GM21786 (cell line): ENCODE data around the gene PCYOX1L.

ENCODE experiments used
- ATAC-seq: cut with Tn5 transposase; IDR thresholded peaks from one replicate; pipeline ENCODE4 v1.9.1; 2021; ENCODE audit not compliant: unreplicated experiment

Gene PCYOX1L

DNA sequence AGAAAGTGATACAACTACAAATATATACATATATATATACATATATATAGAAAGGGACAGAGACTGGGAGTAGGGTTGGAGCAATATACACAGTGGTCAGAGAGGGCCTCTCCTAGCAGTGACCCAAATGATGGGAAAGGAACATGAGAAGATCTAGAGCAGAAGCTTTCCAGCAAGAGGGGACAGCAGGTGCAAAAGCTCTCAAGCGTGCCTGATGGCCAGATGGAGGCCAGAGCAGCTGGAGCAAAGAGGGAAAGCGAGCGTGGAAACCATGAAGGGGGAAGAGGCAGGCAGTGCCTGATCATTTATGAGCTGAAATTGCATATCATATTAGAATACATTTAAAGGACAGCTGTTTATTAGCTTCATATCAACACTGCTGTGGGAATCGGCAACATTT, 20.1 kb upstream of the PCYOX1L start:
- ATAC-seq: no peak

DNA sequence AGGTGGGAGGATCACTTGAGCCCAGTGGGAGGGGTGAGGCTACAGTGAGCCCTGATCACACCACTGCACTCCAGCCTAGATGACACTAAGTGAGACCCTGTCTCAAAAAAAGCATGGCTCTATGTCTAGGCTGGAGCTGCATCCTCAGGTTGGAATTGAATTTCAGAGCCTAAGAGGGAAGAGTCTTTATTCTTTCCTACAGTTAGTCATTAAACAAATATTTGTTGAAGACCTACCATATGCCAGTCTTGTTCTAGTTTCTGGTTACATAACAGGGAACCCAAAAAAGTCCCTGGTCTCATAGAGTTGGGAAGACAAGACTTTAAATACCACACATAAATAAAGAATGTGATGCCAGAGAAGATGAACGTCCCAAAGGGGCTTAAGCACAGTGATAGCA, 19.5 kb upstream of the PCYOX1L start:
- no peak for ATAC-seq

DNA sequence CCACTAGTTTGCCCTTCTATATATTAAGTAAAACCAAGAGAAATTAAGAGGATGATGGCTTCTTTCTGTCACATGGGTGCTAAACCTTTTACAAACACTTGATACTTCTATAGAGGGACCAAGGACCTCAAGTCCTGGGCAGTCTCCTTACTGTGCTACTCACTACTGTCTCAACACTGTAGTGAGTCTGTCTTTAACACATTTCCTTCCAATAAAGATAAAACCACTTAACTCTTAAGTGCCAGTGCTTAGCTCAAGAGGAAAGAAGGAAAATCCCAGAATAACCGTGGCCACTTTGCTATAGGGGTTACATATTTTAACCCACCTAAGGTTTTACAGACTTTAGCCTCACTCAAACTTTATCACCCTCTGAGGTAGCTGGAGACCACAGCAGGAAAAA, 16.9 kb upstream of the PCYOX1L start:
- ATAC-seq: no peak

DNA sequence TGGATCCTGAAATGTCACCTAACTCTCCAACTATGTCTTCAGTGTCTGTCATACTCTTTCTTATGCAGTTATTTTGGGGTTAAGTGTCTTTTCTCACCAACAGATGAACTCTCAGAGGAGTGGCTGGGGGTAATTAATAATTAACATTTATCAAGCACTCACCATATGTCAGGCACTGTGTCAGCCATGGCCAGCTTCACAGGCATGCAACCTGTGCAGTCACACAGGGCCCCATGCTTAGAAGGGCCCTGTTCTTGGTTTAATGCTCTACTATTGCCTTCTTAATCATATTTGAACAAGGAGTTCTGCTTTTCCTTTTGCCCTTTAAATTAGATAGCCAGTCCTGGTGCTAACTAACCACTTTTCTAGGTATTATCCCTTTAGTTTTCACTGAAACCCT, 16.0 kb upstream of the PCYOX1L start:
- no peak for ATAC-seq

DNA sequence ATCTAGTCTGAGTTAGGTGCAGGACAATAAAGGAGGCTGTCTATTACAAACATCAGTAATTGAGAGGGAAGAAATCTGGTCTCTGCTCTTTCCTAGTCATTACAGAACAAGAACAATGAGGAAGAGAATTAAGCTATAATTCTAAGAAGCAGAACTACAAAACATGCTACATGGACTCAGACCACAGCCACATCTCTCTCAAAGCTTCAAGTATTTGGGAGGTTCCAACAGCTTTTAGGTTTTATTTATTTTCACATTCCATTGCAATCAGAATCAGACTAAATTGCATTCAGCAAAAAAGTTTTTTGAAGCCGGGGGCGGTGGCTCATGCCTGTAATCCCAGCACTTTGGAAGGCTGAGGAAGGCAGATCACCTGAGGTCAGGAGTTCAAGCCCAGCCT, 13.7 kb upstream of the PCYOX1L start:
- no peak for ATAC-seq

DNA sequence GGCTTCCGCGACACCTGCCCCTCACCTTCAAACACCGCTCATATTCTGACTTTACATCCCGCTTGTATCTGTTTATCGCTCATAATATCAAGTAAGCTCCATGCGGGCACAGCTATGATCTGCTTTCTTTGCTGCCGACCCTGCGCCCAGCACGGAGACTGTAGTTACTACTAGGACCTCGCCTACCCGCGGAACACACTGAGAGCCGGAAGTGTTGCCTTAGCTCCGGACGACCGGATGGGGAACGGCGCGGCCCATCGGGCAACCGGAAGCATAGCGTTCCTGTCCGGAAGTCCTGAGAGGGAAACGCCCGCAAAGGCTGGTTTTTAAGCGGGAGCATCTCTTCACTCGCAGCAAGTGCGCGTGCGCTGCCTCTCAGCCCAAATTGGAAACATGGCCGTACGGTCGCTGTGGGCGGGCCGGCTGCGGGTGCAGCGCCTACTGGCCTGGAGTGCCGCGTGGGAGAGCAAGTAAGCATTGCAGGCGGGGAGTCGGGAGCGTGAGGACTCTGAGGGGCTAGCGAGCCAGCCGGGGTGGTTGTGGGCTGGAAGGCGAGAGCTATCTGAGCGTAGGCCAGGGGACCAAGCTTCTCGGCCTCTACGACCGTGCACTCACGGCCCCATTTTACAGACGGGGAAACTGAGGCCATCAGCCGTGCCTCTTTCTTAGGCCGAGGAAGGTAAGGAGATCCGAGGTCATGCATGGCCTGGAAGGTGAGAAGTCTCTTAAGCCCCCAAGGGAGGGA, 12.5 kb upstream of the PCYOX1L start, which contains the start of gene GRPEL2:
Gene GRPEL2 (plus strand): TSS at position 353 of the 745 bp plus-strand sequence. CDS start 41 bp downstream, at position 394.
- ATAC-seq: peak; percentile 94

DNA sequence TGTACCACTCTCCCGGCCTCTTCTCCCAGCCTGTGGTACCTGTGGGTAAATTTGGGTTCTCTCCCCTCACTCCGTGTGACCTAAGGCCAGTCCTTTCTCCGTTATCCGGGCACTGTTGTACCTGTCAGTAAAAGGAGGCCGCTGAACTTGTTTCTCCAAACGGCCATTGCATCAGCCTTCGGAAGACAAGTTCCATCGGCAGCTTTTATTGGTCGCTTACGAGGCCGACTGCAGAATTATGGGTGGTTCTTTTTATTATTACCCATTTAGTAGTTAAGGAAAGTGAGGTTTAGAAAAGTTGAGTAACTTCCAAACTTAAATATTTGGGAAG, 12.0 kb upstream of the PCYOX1L start:
- no peak for ATAC-seq

DNA sequence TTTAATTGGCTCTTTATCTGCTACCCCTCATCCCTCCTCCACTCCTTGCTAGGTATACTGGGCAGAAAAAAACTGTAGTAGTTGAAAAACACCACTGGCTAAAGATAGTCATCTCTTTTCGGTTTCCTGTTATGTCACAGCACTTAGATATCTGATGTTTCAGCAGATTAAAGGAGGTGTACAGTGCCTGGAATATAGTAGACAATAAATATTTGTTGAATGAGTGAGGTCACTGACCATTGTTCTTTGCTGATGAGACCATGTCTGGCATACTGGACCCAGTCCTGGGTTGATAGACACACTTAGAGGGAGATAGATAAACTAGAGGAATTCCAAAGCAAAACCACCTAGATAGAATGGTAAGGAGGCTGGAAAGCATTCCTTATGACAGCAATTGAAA, 9.3 kb upstream of the PCYOX1L start:
- no peak for ATAC-seq

DNA sequence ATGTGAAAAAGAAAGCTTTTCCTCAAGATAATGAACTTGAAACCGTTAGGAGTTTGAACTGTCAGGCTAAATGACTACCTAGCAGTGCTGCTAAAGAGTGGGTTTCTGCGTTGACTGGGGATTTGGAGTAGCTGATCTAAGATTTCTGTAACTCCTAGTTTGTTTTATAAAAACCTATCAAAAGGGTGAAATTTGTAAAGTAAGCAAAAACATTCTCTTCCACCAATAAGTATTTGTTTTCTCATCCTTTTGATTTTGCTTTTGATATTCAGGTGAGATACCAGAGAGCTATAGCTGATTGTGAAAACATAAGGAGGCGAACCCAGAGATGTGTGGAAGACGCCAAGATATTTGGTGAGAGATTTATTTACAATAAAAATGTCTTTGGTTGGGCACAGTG, 8.5 kb upstream of the PCYOX1L start:
- ATAC-seq: no peak

DNA sequence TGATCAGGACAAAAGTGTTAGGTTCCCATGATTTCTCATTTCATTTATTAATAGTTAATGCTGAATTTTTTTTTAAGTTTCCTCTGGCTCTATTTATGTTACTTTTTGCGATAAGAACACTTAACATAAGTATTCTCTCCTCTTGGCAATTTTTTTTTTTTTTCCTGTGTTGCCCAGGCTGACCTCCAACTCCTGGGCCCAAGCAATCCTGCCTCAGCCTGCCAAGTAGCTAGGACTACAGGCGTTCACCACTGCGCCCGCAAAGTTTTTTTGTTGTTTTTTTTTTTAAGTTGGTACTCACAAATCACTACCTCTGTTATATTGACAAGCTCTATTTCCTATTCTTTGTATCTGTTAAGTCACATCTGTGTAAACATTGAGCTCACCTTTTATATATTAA, 5.7 kb upstream of the PCYOX1L start:
- no peak for ATAC-seq

DNA sequence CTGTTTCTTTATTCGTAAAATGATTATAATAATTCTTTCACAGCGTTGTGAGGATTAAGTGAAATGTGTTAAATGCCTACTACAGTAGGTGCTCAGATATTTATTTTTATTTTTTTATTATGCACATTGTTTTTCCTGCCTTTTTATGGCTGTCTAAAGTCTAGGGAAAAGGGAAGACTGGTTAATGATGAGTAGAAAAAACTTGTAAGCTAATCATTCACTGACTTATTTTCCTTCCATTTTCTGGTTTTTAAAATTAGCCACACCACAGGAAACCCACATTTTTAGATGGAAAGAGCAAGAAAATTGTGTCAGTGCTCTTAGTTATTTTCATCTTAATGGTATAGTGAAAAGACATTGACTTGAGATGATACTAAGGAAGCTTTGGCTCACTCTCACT, 3.9 kb upstream of the PCYOX1L start:
- no peak for ATAC-seq

DNA sequence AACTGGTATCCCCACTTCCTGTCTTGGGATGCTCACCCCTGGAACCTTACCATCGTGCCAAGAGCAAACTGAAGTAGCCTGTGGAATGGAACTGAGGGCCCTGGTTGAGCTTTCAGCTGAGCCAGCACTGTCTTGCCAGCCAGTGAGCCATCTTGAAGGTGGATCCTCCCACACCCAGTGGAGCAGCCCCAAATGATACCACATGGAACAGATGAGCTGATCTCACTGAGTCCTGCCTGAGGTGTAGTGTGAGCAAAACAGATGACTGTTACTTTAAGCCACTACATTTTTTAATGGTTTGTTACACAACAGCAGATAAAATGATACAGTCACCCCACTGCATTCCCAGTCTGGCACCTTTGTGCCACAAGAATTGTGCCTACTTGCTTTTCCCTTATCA, 2.2 kb upstream of the PCYOX1L start:
- ATAC-seq: no peak

DNA sequence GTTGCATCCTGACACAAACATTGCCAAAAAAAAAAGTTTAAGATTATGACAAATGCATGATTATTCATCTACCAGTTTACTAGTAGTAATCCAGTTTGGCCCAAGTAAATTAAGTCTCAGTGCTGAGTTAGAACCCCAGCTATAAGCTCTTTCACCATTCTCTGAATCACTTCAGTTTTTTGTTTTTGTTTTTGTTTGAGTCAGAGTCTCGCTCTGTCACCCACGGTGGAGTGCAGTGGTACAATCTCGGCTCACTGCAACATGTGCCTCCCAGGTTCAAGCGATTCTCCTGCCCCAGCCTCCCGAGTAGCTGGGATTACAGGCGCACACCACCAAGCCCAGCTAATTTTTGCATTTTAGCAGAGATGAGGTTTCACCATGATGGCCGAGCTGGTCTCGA, 1.5 kb upstream of the PCYOX1L start:
- no peak for ATAC-seq

DNA sequence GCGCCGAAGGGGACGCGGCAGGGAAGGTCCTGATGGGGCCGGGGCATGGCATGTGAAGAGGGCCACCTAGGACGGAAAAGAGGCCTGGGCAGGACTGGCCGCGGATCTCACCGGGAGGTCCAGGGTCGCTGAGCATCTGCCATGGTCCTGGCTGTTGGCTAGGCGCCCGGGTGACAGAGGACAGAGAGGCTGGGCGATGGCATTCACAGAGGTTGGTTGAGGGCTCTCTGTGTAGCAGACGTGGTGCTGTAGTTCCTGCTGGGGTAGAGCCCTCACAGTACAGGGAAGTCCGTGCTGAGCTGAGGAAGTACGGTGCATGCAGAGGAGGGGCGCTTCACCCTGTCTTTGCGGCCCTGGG, 427 bp downstream of the PCYOX1L start:
- peak; percentile 2 for ATAC-seq

DNA sequence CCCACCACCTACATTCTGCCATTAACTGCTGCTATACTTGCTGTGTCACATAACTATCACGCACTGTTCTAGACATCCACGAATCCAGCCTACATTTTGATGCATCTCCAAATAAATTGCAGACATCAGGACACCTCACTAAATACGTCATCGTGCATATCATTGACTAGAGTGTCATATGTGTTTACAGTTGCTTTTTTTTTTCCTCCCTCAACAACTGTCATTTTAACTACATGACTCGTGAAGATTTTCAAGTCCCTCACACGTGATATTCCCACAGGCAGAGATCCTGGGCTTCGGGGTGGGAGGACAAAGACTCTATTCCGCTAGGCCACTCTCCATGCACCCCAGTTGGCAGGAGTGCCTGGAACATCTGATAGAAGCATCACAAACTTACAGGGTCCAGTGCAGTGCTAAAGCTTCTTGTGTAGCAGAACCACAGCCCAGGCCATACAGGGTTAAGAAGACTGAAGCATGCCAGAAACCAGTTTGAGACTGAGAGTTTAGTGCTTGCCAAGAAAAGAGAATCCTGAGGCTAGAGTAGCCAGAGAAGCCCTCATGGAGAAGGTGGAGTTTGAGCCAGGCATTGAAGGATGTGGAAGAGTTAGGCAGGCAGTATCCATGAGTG, 1.1 kb downstream of the PCYOX1L start:
- ATAC-seq: no peak

DNA sequence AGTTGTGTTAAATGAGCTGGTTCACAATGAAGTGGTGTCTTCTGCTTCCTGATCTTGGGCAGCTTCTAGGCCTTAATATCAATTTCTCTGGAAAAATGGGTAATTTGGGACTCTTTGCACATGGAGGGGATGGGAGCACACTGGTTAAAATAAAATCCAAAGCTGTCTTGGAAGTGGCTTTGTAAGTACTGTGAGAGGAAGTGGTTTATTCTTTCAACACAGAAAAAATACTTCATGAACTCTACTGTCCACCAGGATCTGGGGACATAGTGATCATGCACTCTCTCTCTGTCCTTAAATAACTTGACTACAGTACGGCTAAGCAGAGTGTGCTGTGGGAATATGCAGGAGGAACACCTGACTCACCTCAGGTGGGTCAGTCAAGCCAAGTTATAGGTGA, 2.4 kb downstream of the PCYOX1L start:
- no peak for ATAC-seq

DNA sequence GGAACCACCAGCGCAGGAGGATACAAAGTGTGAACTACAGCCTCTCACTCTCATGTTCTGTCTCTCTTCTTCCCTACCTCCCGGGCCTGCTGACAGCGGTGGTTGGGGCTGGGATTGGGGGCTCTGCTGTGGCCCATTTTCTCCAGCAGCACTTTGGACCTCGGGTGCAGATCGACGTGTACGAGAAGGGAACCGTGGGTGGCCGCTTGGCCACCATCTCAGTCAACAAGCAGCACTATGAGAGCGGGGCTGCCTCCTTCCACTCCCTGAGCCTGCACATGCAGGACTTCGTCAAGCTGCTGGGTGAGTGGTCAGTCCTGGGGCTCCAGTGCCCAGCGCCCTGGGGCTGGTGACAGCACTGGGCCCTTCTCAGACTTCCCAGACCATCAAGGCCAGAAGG, 4.7 kb downstream of the PCYOX1L start:
- no peak for ATAC-seq

DNA sequence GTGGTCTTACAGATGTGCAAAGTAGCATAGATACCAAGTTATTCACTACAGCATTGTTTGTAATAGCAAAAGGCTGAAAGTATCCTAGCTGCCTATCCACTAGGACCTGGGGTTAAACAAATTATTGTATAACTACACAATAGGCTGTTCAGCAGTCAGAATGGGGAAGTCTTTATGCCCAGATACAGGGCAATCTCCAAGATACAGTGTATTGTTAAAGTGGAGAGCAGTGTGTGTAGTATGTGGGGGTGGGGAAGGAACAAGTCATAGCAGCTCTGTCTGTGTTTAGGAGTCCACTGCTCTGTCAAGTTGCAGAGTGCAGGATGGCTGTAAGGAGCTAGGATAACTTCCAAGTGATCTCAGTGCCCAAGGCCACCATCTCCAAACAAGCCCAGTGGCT, 5.5 kb downstream of the PCYOX1L start:
- ATAC-seq: no peak

DNA sequence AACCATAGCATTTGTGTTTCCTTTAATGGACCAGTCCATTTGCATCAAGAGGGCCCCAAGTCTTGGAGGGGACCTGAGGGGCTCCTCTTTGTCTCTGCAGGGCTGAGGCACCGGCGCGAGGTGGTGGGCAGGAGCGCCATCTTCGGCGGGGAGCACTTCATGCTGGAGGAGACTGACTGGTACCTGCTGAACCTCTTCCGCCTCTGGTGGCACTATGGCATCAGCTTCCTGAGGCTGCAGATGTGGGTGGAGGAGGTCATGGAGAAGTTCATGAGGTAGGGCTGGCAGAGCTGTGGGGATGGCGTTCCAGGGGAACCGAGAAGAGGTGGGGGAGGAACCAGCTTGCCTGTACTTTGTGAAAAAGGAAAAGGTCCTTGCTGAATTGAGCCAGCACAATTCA, 6.1 kb downstream of the PCYOX1L start:
- ATAC-seq: no peak

DNA sequence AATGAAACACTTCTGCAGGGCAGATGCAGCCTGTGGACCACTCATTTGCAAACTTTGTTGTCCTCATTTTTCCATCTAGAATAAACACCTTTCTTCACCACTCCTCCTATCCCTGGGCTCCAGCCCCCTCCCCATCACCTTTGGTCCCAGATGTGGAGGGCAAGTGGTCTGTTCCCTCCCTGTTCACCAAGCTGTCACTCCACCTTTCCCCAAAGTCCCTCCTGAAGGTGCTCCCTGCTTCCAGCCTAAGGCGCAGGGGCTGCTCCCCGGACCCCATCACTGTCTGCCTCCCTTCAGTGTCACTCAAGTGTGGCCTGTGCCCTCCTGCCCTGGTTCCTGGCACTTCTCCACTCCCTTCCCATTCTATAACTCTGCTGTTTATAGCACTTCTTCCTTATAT, 6.9 kb downstream of the PCYOX1L start:
- no peak for ATAC-seq

DNA sequence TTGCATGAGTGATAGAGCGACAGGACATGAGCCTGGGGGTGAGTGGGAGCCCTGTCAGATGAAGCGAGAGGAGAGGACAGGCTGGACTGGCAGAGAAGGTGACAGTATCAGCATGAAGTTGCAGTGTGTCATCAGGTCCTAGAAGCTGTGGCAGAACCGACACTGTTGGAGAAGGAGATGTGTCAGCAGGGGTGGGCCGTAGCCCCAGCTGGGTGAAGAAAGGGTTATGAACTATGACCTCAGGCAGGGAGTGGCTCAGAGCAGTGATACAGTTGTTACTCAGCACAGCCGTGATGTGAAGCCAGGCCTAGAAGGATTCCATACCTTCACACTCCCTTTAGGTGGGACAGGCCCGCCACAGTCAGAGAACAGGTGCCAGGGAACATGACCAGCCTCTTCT, 7.6 kb downstream of the PCYOX1L start:
- ATAC-seq: no peak

DNA sequence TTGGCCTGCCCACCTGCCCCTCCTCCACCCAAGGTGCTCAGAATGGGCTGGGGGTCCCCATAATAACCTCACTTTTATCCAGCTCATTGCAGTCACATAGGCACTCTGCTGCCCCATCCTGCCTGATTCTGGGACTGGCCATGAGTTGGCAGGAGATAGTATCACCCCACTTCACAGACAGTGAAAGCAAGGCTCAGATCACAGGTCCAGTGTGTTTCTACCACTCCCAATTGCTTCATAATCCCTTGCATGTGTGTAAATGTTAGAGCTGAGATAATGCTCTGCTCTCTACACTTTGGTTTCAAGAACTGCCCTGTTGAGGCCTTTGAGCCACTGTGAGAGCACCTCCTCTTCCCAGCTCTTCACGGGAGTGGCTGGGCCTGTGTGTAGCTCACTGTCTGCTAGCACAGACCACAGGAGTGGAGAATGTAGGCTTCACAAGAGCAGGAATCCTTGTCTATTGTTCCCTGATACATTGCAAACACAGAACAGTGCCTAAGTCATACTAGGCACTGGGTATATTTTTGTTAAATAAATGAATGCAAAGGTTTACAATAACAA, 8.4 kb downstream of the PCYOX1L start:
- no peak for ATAC-seq
